K562 (cell line): ENCODE results near the gene GPX6. TPM values are rescaled to one million over a fixed set of nuclear protein-coding genes. Genes with fewer than 3 reads are reported as not detected.

ENCODE experiments used
- ARID1B ChIP-seq: fragments of 450-650 bp; IDR thresholded peaks from 2 replicates; pipeline ENCODE4 v1.6.1; 2016; ENCODE audit warnings: antibody characterized with exemption, mild to moderate bottlenecking, inconsistent platforms
- ARNT ChIP-seq, 2 experiments: fragments of 450-650 bp; IDR thresholded peaks; 2 replicates each; pipeline ENCODE4 v1.6.1; 2016; ENCODE audit warnings: mild to moderate bottlenecking in 1 of 2
- CTBP1 ChIP-seq: fragments of 450-650 bp; IDR thresholded peaks from 2 replicates; pipeline ENCODE4 v1.6.1; 2016; ENCODE audit warnings: borderline replicate concordance
- EHMT2 ChIP-seq: fragments of 450-650 bp; IDR thresholded peaks from 2 replicates; pipeline ENCODE4 v1.6.1; 2018; ENCODE audit warnings: antibody characterized with exemption
- ETV5 ChIP-seq: sonication (generic); formaldehyde crosslinking; IDR thresholded peaks from 2 replicates; pipeline ENCODE4 v1.4.0; 2020; ENCODE audit warnings: low read depth, mild to moderate bottlenecking, missing genetic modification reagents
- JUN ChIP-seq, 2 experiments: sonication (generic) in 1 of 2; formaldehyde crosslinking in 1 of 2; IDR thresholded peaks; 2 replicates each; pipeline versions ENCODE4 v1.6.1 to v1.8.0; 2012 to 2022; ENCODE audit warnings: borderline replicate concordance in 2 of 2, mild to moderate bottlenecking in 2 of 2, improper control_type of control experiment in 1 of 2, low read depth in 1 of 2, low read length in 1 of 2, missing genetic modification reagents in 1 of 2
- JUNB ChIP-seq: fragments of 450-650 bp; formaldehyde crosslinking; conservative IDR thresholded peaks from 2 replicates; pipeline ENCODE4 v1.4.0; 2020; ENCODE audit warnings: mild to moderate bottlenecking
- KLF16 ChIP-seq: IDR thresholded peaks from 2 replicates; pipeline ENCODE4 v1.6.1; 2016; ENCODE audit warnings: antibody characterized with exemption
- MBD2 ChIP-seq: sonication (generic); IDR thresholded peaks from 2 replicates; pipeline ENCODE4 v1.6.1; 2016; ENCODE audit warnings: low read depth, borderline replicate concordance
- RAD21 ChIP-seq, 2 experiments: fragments of 250-450 bp in 1 of 2; fragments of 450-650 bp in 1 of 2; sonication (Bioruptor Pico) in 1 of 2; formaldehyde crosslinking in 1 of 2; IDR thresholded peaks in 1 of 2; conservative IDR thresholded peaks in 1 of 2; 2 replicates each; pipeline versions ENCODE4 v1.4.0 to v1.8.0; 2020 to 2022; ENCODE audit warnings: mild to moderate bottlenecking in 2 of 2, moderate library complexity in 1 of 2
- RB1 ChIP-seq: fragments of 450-650 bp; IDR thresholded peaks from 2 replicates; pipeline ENCODE4 v1.6.1; 2017; ENCODE audit warnings: low read depth, mild to moderate bottlenecking
- RFX7 ChIP-seq: fragments of 250-450 bp; sonication (Bioruptor Pico); IDR thresholded peaks from 2 replicates; pipeline ENCODE4 v1.5.1; 2021; ENCODE audit warnings: mild to moderate bottlenecking
- SMARCE1 ChIP-seq: fragments of 450-650 bp; IDR thresholded peaks from 2 replicates; pipeline ENCODE4 v1.7.1; 2016; ENCODE audit warnings: mild to moderate bottlenecking
- SP1 ChIP-seq: sonication (generic); formaldehyde crosslinking; IDR thresholded peaks from 2 replicates; pipeline ENCODE4 v1.8.1; 2022; ENCODE audit warnings: mild to moderate bottlenecking, missing genetic modification reagents
- SRF ChIP-seq, 2 experiments: fragments of 250-450, 450-650 bp in 1 of 2; sonication (Bioruptor Pico) in 1 of 2; sonication (generic) in 1 of 2; formaldehyde crosslinking; IDR thresholded peaks; 2 replicates each; pipeline versions ENCODE4 v1.5.0 to v1.5.1; 2020 to 2022; ENCODE audit warnings: mild to moderate bottlenecking in 1 of 2, missing genetic modification reagents in 1 of 2
- TCFL5 ChIP-seq: fragments of 250-450 bp; sonication (Bioruptor Pico); conservative IDR thresholded peaks from 2 replicates; pipeline ENCODE4 v1.6.1; 2021; ENCODE audit warnings: mild to moderate bottlenecking, moderate library complexity, matching md5 sums
- ZFP30 ChIP-seq: fragments of 250-450 bp; sonication (Bioruptor Pico); IDR thresholded peaks from 2 replicates; pipeline ENCODE4 v1.8.0; 2022; ENCODE audit warnings: moderate library complexity, mild to moderate bottlenecking, inconsistent platforms, borderline replicate concordance
- ZNF197 ChIP-seq: fragments of 200-800 bp; sonication (Bioruptor generic); IDR thresholded peaks from 2 replicates; pipeline ENCODE4 v1.6.1; 2016; ENCODE audit warnings: low read depth, missing genetic modification characterization, missing compliant biosample characterization
- ZNF445 ChIP-seq: fragments of 250-450 bp; sonication (Bioruptor Pico); IDR thresholded peaks from 2 replicates; pipeline ENCODE4 v1.4.0; 2020; ENCODE audit warnings: low read depth, mild to moderate bottlenecking, moderate library complexity
- ZNF561 ChIP-seq: fragments of 450-650 bp; formaldehyde crosslinking; conservative IDR thresholded peaks from 2 replicates; pipeline ENCODE4 v1.4.0; 2020; ENCODE audit warnings: mild to moderate bottlenecking, moderate library complexity
- ZNF57 ChIP-seq: fragments of 450-650 bp; formaldehyde crosslinking; IDR thresholded peaks from 2 replicates; pipeline ENCODE4 v1.4.0; 2020; ENCODE audit warnings: mild to moderate bottlenecking, moderate library complexity
- polyA plus RNA-seq, 8 experiments: library from polyadenylated mRNA; depleted of rRNA in 4 of 8; stranded (reverse) in 5 of 8; unstranded in 3 of 8; fragments of >200 nt; fragmentation: Nextera tagmentation in 2 of 8; fragmentation: Illumina TruSeq in 1 of 8; extraction: Ambion mirVana in 2 of 8; extraction: Trizol in 1 of 8; gene quantifications; 2 replicates each; pipeline versions ENCODE4 v1.2.1 to v1.2.3, GENCODE V29; 2011 to 2014; ENCODE audit warnings: inconsistent platforms in 1 of 8, missing spikeins in 1 of 8
- total RNA-seq, 7 experiments: library from RNA; depleted of rRNA in 6 of 7; stranded (reverse); fragments of >200 nt in 6 of 7; fragmentation: Illumina TruSeq in 2 of 7; extraction: Trizol in 2 of 7; gene quantifications; 2 replicates each; pipeline versions ENCODE4 v1.2.1 to v1.2.3, GENCODE V29; 2011 to 2021; ENCODE audit warnings: low replicate concordance in 1 of 7
- TF ChIP-seq, protein P1 (sequence below), 2 experiments: fragments of 450-650 bp in 1 of 2; sonication (generic) in 1 of 2; formaldehyde crosslinking in 1 of 2; IDR thresholded peaks in 1 of 2; conservative IDR thresholded peaks in 1 of 2; 2 replicates each; pipeline versions ENCODE4 v1.6.1 to v1.8.1; 2016 to 2023; ENCODE audit warnings: mild to moderate bottlenecking in 2 of 2, moderate library complexity in 2 of 2, inconsistent platforms in 1 of 2, missing genetic modification reagents in 1 of 2
- TF ChIP-seq, protein P2 (sequence below): fragments of 450-650 bp; IDR thresholded peaks from 2 replicates; pipeline ENCODE4 v1.7.0; 2016; ENCODE audit warnings: borderline replicate concordance
- TF ChIP-seq, protein P3 (sequence below): IDR thresholded peaks from 2 replicates; pipeline ENCODE4 v1.6.1; 2016; ENCODE audit warnings: missing genetic modification characterization, missing compliant biosample characterization

GPX6 gene
- total and polyA plus RNA-seq, 9 of the 15 experiments (the other 6 are each of a cell fraction or from before 2014, with no cell fraction given) = not detected

DNA sequence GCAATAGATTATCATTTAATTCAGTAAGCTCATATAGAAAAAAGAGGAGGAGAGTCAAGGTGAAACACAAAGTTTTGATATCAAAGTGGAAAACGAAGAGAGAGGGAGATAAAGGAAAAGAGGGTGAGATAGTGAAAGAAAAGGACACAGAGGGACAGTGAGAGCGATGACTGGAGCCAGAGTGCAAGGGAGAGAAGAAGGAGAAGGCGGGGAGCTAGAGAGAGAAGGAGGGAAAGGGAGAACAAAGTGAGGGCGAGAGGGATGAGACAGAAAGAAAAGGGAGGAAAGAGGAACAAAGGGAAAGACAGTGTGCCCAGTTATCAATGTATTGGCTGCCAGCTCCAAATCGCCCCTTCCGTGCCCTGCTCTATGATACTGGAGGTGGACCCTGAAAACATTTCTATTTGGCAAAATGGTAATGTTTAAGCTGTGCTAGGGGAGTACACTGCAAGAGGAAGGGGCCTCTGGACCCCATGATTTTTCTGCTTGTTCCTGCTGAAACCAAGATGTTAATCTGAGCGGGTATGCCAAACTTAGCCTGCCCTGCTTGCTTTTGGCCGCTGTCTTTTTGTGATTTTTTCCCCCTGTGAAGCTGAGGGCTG, 37.9 kb upstream of the GPX6 start (continued):
- TF ChIP-seq ZFP30 (CRISPR knock-in tag) (no peak), TCFL5 (CRISPR knock-in tag) (0 out of 2 replicates have a peak, but pooled peaks have one; percentile 11), SMARCE1 (peak; percentile 76; the same call in 1 of the 2 replicates), CTBP1 (no peak), RAD21 (CRISPR knock-in tag; conservative IDR thresholded peaks at IDR 0.05 in 1 of 2, IDR thresholded peaks at IDR 0.05 in 1 of 2) (peak; percentile 7 to 22; a peak in 1 of 4 replicates), ARNT (IDR thresholded peaks at IDR 0.05) (peak; percentile 20 to 30; a peak in 2 of 4 replicates), SP1 (CRISPR knock-in tag) (no peak), JUNB (CRISPR knock-in tag) (0 out of 2 replicates have a peak, but pooled peaks have one; percentile 12), RFX7 (no peak), SRF (CRISPR knock-in tag; IDR thresholded peaks at IDR 0.05) (no peak), RB1 (no peak), ETV5 (CRISPR knock-in tag) (no peak), MBD2 (no peak), ZNF445 (CRISPR knock-in tag) (no peak), ZNF197 (CRISPR knock-in tag) (no peak), ARID1B (peak; percentile 50), KLF16 (no peak), ZNF57 (CRISPR knock-in tag) (no peak), ZNF561 (no peak), EHMT2 (peak; percentile 84), JUN (IDR thresholded peaks at IDR 0.05; ENCODE audit: borderline replicate concordance, low read depth, low read length) (0 out of 2 replicates have a peak, but pooled peaks have one; percentile 8), JUN (CRISPR knock-in tag; IDR thresholded peaks at IDR 0.05; ENCODE audit: borderline replicate concordance) (no peak)
- TF ChIP-seq, protein P1, sequence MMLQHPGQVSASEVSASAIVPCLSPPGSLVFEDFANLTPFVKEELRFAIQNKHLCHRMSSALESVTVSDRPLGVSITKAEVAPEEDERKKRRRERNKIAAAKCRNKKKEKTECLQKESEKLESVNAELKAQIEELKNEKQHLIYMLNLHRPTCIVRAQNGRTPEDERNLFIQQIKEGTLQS (IDR thresholded peaks at IDR 0.05) = no peak
- TF ChIP-seq, protein P1 (CRISPR knock-in tag; conservative IDR thresholded peaks at IDR 0.05) = no peak
- TF ChIP-seq, protein P2, sequence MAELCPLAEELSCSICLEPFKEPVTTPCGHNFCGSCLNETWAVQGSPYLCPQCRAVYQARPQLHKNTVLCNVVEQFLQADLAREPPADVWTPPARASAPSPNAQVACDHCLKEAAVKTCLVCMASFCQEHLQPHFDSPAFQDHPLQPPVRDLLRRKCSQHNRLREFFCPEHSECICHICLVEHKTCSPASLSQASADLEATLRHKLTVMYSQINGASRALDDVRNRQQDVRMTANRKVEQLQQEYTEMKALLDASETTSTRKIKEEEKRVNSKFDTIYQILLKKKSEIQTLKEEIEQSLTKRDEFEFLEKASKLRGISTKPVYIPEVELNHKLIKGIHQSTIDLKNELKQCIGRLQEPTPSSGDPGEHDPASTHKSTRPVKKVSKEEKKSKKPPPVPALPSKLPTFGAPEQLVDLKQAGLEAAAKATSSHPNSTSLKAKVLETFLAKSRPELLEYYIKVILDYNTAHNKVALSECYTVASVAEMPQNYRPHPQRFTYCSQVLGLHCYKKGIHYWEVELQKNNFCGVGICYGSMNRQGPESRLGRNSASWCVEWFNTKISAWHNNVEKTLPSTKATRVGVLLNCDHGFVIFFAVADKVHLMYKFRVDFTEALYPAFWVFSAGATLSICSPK = peak; percentile 94
- TF ChIP-seq, protein P3, sequence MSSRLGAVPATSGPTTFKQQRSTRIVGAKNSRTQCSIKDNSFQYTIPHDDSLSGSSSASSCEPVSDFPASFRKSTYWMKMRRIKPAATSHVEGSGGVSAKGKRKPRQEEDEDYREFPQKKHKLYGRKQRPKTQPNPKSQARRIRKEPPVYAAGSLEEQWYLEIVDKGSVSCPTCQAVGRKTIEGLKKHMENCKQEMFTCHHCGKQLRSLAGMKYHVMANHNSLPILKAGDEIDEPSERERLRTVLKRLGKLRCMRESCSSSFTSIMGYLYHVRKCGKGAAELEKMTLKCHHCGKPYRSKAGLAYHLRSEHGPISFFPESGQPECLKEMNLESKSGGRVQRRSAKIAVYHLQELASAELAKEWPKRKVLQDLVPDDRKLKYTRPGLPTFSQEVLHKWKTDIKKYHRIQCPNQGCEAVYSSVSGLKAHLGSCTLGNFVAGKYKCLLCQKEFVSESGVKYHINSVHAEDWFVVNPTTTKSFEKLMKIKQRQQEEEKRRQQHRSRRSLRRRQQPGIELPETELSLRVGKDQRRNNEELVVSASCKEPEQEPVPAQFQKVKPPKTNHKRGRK (tag) = peak; percentile 77
